Measurements from ENCODE around the gene TDRD7.

Gene TDRD7

GRCh38 chr9:97411789-97412625, at the start of gene TDRD7:
Gene TDRD7, plus strand, starts transcription at chr9:97412096. Its CDS starts 16,370 bp downstream, at chr9:97428466.
- ATAC-seq (peak; percentile 91), DNase-seq (peak; percentile 92)

GRCh38 chr9:97362777-97363545, 48.9 kb upstream of the TDRD7 start:
- ATAC-seq: peak; percentile 12
- no peak for DNase-seq

- no peak for DNase-seq
- ATAC-seq: no peak
Observed at GRCh38 chr9:97363661-97364299, 48.1 kb upstream of the TDRD7 start.

- no peak for ATAC-seq
- no peak for DNase-seq
Observed at GRCh38 chr9:97364769-97365490, 47.0 kb upstream of the TDRD7 start.

GRCh38 chr9:97365634-97366033, 46.3 kb upstream of the TDRD7 start:
- DNase-seq (no peak), ATAC-seq (no peak)

- no peak for DNase-seq
- no peak for ATAC-seq
Observed at GRCh38 chr9:97366476-97366875, 45.4 kb upstream of the TDRD7 start.

- no peak for DNase-seq
- no peak for ATAC-seq
Observed at GRCh38 chr9:97366889-97367288, 45.0 kb upstream of the TDRD7 start.

- ATAC-seq (peak; percentile 36), DNase-seq (no peak)
Observed at GRCh38 chr9:97367729-97368128, 44.2 kb upstream of the TDRD7 start.

GRCh38 chr9:97368964-97369363, 42.9 kb upstream of the TDRD7 start:
- no peak for ATAC-seq

GRCh38 chr9:97372580-97372979, 39.3 kb upstream of the TDRD7 start:
- no peak for ATAC-seq
- DNase-seq: no peak

More at GRCh38 chr9:97368964-97369363, 42.9 kb upstream of the TDRD7 start:
- no peak for DNase-seq

GRCh38 chr9:97373331-97373730, 38.6 kb upstream of the TDRD7 start:
- no peak for ATAC-seq

GRCh38 chr9:97374811-97375210, 37.1 kb upstream of the TDRD7 start:
- no peak for ATAC-seq
- no peak for DNase-seq

More at GRCh38 chr9:97373331-97373730, 38.6 kb upstream of the TDRD7 start:
- no peak for DNase-seq

GRCh38 chr9:97376902-97377301, 35.0 kb upstream of the TDRD7 start:
- no peak for ATAC-seq
- DNase-seq: no peak

GRCh38 chr9:97382099-97382718, 29.7 kb upstream of the TDRD7 start:
- ATAC-seq: peak; percentile 41

GRCh38 chr9:97384406-97385262, 27.3 kb upstream of the TDRD7 start:
- ATAC-seq: no peak
- DNase-seq: no peak

More at GRCh38 chr9:97382099-97382718, 29.7 kb upstream of the TDRD7 start:
- DNase-seq: no peak

GRCh38 chr9:97385626-97386264, 26.2 kb upstream of the TDRD7 start:
- ATAC-seq (no peak), DNase-seq (no peak)

- no peak for DNase-seq
- ATAC-seq: no peak
Observed at GRCh38 chr9:97386265-97386633, 25.6 kb upstream of the TDRD7 start.

- peak; percentile 84 for DNase-seq
- peak; percentile 56 for ATAC-seq
Observed at GRCh38 chr9:97386733-97387503, 25.0 kb upstream of the TDRD7 start.

GRCh38 chr9:97387504-97387886, 24.4 kb upstream of the TDRD7 start:
- ATAC-seq (no peak), DNase-seq (no peak)

Measured in stimulated activated naive CD8-positive, alpha-beta T cell treated with anti-CD3 and anti-CD28 coated beads, Interleukin-15, Interleukin-2, amounts not matched to agents 100 U/mL and 50 U/mL, for 24 hours (primary cell).